GM19023 (cell line): ENCODE measurements around the gene RETREG2.

Experiments used
- ATAC-seq: cut with Tn5 transposase; IDR thresholded peaks from one replicate; pipeline ENCODE4 v1.9.1; 2021; ENCODE audit warnings: mild to moderate bottlenecking, moderate library complexity; ENCODE audit not compliant: unreplicated experiment

The RETREG2 gene, protein sequence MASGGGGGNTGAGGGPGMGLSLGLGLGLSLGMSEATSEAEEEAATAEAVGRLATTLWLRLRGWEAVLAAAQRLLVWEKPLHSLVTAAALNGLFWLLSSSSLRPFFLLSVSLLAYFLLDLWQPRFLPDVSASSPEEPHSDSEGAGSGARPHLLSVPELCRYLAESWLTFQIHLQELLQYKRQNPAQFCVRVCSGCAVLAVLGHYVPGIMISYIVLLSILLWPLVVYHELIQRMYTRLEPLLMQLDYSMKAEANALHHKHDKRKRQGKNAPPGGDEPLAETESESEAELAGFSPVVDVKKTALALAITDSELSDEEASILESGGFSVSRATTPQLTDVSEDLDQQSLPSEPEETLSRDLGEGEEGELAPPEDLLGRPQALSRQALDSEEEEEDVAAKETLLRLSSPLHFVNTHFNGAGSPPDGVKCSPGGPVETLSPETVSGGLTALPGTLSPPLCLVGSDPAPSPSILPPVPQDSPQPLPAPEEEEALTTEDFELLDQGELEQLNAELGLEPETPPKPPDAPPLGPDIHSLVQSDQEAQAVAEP

GRCh38 chr2:219177552-219178376 is at the start of gene RETREG2:
Gene RETREG2 (plus strand): TSS chr2:219178275. CDS start chr2:219178353, 78 bp downstream.
- peak; percentile 42 for ATAC-seq

DNA sequence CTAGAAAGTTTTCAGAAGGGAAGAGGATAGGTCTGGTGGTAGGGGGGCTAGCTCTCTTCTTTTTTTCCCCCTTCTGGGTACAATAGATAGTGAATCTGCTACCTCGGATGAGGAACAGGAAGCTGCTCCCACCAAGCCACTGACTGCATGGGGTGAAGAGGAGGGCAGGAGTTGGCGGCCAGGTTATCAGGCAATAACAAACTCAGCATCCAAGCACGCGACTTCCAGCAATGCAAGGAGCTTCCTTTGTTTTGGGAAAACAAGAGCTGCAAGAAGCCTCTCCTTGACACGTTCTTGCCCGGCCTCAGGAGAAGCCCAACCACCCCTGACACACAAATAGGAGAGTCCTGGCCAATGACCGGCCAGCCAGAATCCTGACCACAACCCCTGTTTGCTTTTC is 49.7 kb upstream of the RETREG2 start:
- no peak for ATAC-seq

- ATAC-seq: no peak
Observed at GRCh38 chr2:219129589-219129988, 48.5 kb upstream of the RETREG2 start.

- ATAC-seq: no peak
Observed at GRCh38 chr2:219131327-219131726, 46.7 kb upstream of the RETREG2 start.

GRCh38 chr2:219131744-219132143 is 46.3 kb upstream of the RETREG2 start:
- ATAC-seq: no peak

DNA sequence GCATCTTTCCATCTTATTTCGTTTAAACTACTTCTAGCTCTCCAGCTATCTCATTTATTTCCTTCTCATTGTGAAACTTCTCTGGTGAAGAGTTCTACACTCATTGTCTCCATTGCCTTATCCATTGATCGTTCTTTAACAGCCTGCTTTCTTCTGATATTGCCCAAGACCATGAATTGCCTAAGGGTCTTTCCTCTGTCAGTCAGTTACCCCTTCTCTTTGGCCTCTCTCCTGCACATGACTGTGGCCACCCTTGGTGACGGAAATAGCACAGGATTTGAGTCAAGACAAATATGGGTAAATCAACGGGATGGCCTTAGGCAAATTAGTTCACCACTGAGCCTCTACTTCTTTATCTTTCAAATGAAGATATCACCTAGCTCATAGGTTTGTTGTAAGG is 44.1 kb upstream of the RETREG2 start:
- no peak for ATAC-seq

DNA sequence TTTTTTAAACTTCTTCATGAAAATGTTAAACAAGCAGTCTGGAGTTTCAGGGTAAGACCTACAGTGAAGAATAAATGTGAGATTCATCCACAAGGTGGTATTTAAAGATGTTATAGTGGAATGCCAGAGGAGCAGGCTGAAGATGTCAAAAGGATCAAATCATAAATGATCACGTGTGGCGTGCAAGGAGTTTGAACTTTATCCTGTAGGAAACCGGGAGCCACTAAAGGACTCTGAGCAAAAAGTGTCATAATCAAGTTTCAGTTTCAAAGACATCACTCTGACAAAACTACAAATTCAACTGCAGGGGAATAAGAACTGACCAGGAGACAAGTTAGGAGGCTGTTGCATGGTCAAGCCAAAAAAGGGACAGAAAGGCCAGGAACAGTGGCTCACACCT is 37.4 kb upstream of the RETREG2 start:
- no peak for ATAC-seq

GRCh38 chr2:219142329-219142728 is 35.7 kb upstream of the RETREG2 start:
- no peak for ATAC-seq

DNA sequence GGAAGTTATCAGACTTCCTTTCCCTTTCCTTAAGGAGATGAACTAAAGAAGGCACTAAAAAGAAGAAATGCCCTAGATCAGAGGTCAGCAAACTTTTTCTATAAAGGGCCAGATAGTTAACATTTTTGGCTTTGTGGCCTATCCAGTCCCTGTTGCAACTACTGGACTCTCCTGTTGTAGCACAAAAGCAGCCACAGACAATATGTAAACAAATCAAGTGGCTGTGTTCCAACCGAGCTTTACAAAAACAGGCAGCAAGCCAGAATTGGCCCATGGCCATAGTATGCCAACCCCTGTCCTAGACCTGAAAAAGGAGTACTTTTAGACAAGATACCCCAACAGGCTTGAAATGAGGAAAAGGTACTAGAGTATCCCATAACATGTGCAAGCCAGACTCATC is 28.4 kb upstream of the RETREG2 start:
- no peak for ATAC-seq

GRCh38 chr2:219155054-219155644 is 22.9 kb upstream of the RETREG2 start:
- no peak for ATAC-seq

DNA sequence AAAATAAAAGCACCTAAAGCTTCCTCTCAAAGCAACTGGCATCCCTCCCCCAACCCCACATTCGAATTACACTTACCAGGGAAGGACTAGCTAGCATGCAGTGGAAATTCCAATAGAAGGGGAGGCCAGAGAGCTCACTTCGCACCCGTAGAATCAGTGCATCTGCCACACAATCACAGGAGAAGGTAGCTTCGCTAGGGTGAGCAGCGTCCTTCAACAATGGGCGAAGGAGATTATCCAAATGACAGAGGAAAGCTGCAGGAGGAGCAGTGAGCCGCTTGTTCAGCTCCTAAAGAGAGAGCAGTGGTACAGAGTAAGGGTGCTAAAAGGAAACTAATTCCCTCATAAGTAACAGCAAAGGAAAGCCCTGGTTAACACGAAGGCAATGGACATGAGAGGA is 20.7 kb upstream of the RETREG2 start:
- ATAC-seq: no peak

DNA sequence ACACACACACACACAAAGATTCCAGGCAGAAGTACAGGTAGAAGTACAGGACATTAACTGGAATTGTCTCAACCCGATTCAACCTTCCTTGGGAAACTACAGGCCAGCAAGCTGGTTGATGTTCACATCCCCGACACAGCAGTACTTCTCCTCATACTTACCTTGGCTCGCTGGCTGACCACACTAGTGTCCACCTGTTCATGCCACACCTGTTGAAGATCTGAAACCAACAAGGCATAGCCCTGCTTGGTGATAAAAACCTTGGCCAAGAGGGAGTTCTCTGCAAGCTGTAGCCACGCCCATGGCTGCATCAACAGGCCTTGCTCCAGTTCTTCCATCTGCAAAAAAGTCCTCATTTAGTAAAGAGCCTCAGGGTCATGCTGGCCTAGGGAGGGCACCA is 20.1 kb upstream of the RETREG2 start:
- ATAC-seq: no peak

DNA sequence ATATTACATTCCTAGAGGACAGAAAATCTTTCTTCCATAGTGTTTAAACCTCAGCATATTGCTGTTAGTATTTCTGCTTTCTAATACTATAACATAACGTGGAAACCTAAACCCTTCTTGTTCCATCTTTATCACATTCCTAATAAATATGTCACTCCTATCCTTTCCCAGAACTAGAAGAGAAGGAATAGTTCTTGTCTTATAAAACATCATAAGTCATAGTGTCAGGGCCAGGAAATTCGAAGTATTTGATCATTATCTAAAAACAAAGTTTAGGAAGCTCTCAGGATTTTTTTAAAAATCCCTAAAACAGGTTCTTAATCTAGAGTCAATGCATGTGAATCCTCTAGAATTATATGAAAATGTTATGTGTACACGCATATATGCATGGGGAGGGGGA is 19.5 kb upstream of the RETREG2 start:
- ATAC-seq: no peak

- no peak for ATAC-seq
Observed at GRCh38 chr2:219159771-219160185, 18.3 kb upstream of the RETREG2 start.

- peak; percentile 88 for ATAC-seq
Observed at GRCh38 chr2:219160186-219161017, 17.7 kb upstream of the RETREG2 start, which contains the start of gene NHEJ1. Gene NHEJ1 (minus strand): TSS chr2:219160815. CDS start chr2:219158362, 2,453 bp downstream.

GRCh38 chr2:219161097-219161496 is 17.0 kb upstream of the RETREG2 start:
- no peak for ATAC-seq

DNA sequence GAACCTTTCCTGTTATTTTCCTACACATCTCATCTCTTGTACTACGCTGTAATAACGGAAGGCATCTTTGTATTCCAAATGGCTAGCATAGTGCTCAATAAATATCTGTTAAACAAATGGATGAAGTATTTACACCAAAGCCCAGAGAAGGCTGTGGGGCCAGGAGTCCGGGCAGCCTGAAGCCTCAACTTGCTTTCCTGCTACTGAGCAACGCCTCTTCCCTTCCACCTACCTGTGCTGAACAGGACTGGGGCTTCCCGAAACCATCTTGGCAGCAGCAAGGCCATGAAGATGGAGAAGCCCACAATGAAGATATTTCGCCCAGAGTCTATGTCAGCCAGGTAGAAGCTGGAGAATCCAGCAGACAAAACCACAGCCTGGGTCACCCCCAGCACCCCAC is 14.9 kb upstream of the RETREG2 start:
- ATAC-seq: no peak

DNA sequence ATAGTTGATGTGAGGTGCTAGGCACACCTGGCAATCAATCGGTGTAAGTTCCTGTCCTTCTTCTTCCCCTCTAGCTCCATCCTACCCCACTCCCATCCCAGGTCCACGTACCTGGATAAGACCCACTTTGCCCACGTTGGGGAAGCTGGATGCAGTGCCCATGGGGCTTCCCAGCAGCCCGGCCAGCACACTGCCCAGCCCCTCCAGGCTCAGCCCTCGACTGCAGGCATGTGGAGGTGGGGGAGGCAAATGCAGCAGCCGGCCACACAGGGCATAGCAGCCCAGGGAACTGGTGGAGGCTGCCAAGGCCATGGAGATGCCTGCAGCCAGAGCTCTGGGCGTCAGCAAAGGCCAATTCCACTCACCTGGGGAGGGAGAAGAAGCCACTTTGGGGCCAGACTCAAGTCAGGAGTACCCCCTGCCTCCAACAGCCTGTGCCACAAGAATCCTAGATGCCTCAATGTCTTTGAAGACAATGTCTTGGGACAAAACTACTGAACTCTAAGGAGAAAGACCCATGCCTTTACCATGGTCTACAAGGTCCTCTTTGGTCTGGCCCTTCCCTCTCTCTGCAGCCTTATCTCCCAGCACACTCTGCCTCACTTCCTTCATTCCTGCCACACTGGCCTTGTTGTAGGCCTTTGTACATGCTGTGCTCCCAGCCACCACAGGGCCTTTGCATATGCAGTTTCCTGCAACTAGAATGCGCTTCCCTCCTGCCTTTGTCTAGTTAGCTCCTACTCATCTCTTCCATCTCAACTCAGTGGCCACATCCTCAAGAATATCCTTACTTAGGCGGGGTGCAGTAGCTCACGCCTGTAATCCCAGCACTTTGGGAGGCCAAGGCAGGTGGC is 12.8 kb upstream of the RETREG2 start:
- ATAC-seq: no peak

DNA sequence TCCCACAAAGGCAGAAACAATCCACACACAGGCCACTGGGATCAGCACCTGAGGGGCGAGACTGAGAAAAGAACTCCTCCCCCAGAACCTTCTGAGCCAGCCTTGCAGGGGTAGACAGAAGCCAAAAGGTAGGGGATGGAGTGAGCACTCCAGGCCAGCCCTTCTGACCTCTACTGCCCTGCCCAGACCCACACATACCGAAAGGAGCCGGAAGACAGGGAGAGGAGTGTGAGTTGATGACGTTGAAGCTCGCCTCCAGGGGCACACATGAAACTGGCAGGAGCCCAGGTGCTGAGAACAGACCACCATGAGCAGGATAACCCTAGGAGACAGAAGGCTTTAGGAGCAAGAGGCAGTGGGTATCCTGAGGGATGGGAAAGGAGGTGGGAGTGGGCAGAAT is 10.1 kb upstream of the RETREG2 start:
- ATAC-seq: no peak
